HG03558 (cell line): Measurements from ENCODE around the gene COL12A1.

Experiments
- ATAC-seq: cut with Tn5 transposase; IDR thresholded peaks from one replicate; pipeline ENCODE4 v1.9.1; 2021; ENCODE audit warnings: moderate number of reproducible peaks; ENCODE audit not compliant: unreplicated experiment; ENCODE audit errors: extremely low read depth

The COL12A1 gene

DNA sequence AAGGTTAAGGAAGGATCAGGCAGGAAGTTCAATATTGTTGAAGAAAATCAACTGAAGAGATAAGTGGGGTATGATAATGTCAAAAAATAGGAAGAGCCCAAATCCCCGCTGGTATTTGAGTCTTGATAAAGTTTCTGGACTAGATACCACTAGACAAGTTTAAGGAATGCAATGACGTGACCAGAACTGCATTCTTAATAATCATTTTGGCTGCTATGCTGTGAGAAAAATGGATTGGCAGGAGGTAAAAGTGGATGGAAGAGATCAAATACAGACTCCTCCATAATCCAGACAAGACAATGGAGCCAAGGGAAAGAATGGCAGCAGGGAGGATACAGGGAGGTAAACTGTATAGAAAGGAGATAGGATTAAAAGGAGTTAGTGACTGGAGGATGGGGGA is 128.2 kb downstream of the COL12A1 start:
- ATAC-seq: no peak

DNA sequence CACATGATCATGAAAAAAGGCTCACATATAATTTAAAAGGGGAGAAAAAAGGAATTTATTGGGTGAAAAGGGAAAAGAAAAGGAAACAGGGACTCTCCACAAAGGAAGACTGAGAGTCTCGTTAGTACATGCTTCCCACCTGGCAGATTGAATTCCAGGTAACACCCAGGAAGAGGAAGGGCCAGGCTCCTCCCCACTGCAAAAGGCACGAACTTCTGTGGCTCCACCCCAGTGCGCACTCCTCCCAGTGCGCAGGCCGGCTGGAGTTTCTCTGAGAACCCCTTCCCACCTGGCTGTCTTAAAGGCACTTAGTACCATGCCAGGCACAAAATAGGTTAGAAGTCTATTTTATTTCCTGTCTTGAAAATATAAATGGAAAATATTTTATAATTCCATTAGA is 129.8 kb downstream of the COL12A1 start:
- ATAC-seq: no peak

DNA sequence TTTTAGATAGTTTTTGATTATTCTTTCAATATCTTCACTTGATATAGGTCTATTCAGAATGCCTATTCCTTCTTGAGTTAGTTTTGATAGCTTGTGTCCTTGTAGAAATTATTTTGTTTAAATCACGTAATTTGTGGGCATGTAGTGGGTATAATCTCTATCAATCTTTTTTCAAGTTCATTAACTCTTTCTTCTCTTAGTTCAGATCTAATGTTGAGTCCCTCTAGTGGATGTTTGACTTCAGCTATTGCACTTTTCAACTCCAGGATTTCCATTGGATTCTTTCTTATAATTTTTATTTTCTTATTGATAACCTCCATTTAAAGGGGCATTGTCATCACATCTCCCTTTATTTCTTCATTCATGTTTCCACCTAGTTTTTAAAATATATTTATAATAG is 135.6 kb downstream of the COL12A1 start:
- ATAC-seq: no peak

DNA sequence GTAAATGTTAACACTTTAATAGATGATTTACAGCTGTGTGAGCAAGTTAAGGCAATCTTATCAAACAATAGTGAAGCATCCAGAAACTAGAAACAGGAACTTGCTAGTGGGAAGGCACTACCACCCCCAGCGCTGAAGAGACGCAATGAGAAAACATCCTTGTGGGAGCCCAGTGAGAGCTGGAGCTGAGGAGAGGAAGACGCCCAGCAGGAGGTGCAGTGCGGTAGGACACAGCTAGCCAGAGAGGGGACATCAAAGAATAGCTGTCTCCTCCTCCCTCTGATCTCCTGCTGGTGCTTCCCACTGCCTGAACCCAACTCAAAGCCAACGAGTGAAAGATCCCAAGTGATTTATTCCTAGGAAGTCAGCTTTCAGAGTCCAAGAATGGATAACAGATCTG is 140.3 kb downstream of the COL12A1 start:
- ATAC-seq: no peak

DNA sequence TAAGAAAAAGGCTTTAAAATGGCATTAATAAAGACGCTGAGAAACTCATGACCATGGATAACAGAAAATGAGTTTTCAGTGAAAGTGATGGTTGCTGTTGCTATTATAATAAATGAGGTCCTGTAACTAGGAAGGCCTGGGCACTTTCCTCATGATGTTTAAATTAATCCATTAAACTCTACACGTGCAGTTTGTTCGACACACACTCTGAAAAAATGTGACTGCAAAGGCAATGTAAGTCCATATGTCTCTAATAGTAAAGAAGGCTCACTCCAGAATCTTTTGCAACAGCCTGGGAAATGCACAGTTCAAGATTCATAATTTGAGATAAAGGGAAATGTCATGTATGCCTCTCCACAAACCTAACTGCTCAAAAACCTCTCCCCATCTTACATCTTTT is 153.4 kb downstream of the COL12A1 start:
- no peak for ATAC-seq

DNA sequence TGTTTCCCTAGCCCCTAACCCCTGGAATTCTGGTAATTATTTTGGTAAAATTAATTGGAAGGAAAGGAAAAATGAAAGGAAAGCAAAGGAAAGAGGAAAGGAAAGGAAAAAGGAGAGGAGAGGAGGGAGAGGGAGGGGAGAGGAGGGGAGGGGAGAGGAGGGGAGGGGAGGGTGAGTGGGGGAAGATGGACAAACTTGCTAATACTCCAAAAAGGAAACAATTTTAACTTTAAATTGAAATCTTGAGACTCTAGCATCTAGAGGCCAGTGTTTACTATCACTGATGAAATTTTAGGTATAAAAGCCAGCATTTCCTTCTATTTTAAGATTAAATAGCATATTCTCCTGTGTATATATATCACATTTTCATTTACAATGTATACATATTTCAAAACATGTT is 156.5 kb downstream of the COL12A1 start:
- ATAC-seq: no peak

DNA sequence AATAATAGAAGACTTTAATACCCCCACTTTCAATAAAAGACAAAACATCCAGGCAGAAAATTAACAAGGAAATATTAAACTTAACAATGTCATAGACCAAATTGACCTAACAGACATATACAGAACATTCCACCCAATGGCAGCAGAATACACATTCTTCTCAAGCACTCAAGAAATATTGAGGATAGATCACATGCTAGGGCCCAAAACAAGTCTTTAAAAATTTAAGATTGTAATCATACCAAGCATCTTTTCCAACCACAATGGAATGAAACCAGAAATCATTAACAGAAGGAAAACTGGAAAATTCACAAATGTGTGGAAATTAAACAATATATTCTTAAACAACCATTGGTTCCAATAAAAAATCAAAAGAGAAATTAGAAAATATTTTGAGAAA is 161.0 kb downstream of the COL12A1 start:
- ATAC-seq: no peak

DNA sequence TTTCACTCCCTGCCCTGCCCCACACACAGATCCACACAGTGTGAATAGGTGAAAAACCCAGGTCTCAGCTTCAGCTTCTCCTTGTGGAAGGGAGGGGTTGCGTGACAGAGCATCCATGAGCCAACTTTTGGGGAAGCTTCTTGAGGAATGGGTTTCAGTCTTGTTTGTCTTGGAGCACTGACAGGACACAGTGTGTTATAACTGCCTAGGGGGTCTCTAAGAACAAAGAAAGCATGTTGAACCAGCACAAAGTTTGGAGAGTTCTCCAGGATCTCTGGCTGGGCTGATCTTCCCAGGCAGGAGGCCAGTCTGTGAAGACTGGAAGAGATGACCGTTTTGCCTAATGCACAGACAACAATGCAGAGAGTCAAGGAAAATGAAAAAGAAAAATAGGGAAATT is 164.5 kb downstream of the COL12A1 start:
- ATAC-seq: no peak
